ENCODE data around the gene APBB2. TPM values are rescaled to one million over a fixed set of nuclear protein-coding genes. Genes with fewer than 3 reads are reported as not detected.
A peak's percentile ranks its signal among the peaks of the same experiment; 100 is the strongest.

Gene APBB2
- total RNA-seq, 2 donors from 2014 or later = 28.2 to 30.7 TPM

DNA sequence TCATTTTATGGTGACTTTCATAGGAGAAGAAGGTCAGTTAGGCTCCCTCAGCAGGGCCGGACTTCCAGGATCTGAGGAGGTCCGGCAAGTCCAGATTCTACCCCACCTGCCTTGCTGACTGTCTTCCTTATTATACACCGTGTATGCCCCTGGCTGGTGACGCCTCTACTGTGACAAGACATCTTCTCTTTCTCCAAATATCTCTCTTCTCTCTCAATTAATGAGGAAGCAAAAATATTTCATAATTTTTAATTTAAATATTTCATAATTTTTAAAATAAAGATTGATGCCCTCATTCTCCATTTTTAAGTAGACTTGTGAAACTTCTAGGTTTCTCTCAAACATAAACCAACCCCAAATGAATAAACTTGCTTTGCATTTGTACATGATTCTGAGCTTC, 262.1 kb downstream of the APBB2 start:
- intact Hi-C loops (cut with DNase I, micrococcal nuclease) = no loop called here
- DNase-seq (no peak), ATAC-seq (no peak)

DNA sequence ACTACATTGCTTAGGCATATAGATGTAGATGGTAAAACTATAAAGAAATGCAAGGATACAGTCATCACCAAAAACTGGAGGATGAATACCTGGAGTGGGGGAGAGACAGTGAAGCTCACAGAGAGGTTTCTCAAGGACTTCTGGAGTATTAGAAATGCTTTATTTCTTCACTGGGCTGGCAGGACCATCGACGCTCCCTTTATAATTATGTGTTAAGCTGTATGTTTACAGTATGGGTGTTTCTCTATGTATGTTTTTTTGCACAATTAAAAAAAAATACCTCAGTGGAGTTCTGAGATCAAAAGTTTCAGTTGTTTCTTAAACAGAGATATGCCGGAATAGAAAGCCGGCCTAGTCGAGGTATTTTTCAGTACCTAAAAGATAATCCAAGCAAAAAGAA, 263.3 kb downstream of the APBB2 start:
- intact Hi-C loops (cut with DNase I, micrococcal nuclease) = no loop called here
- DNase-seq (no peak), ATAC-seq (no peak)

DNA sequence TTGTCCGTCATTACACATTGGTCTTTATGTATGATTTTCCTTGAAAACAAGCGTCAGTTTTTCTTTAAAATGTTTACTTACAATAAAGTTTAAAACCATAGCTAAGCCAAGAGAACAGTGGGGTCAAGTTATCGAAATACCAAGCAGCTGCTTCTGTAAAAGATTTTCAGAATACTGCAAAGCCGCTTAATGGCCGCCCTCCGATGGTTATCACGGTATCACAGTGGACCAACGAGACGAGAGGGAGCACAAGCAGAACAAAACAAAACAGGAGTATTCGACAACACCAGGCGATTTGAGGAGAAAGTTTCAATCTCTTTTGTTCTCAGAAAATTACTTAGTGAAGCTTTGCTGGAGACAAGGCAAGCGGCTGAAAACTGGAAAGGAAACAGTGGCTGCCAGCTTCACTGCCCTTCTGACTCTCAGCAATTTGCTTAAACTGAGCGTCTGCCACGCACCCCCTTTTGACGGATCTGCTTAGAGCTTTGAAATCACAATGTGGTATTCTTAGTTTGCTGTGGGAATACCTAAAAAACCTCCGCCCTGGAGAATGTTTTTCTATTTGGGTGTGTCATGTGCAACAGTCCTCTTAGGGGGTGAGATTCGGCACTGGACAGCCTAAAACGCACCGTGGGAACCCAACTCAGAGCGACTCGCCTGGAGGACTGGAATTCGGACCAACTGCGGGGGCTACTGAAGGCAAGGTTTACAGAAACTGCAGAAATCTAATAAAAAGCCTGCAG, 264.8 kb downstream of the APBB2 start:
- intact Hi-C loops (cut with DNase I, micrococcal nuclease) = no loop called here
- no peak for DNase-seq
- no peak for ATAC-seq

DNA sequence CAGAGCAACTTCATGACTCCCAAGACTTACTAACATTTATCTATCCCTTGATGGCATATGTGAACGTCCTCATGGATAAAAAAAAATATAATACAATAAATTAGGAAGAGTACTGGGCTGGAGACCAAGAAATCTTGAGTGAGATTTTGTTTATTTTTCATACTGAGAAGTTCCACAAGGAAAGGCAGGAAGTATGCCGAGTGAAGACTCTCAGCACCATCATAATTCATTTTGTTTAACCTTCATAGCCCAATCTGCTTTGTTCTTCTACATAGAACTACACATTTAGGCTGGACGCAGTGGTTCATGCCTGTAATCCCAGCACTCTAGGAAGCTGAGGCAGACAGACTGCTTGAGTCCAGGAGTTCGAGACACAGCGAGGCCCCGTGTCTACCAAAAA, 266.3 kb downstream of the APBB2 start:
- no peak for DNase-seq
- intact Hi-C loops (cut with DNase I, micrococcal nuclease) = no loop called here
- no peak for ATAC-seq

- intact Hi-C loops (cut with DNase I, micrococcal nuclease) = no loop called here
- DNase-seq (no peak), ATAC-seq (no peak)
Observed at GRCh38 chr4:40946652-40947051, 267.7 kb downstream of the APBB2 start.

DNA sequence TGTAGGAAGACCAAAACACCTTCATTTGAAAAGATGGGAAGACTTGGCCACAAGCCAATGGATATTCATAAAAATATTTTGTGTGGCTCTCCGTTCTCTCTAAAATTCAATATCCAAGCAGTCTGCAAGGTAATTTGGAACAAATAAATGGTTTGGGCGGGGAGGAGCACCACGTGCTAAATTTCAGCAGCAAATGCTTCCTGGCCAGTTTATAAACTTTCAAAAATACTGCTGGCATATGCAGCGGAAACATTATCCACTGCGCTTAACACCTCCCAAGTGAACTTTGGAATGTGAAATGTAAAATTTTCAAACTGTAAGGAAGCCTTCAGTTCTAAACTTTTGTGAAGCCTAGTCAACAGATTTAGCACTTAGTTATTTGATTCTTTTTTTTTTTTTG, 273.6 kb downstream of the APBB2 start:
- DNase-seq (no peak), ATAC-seq (peak; percentile 40)
- intact Hi-C loops (cut with DNase I, micrococcal nuclease) = no loop called here

DNA sequence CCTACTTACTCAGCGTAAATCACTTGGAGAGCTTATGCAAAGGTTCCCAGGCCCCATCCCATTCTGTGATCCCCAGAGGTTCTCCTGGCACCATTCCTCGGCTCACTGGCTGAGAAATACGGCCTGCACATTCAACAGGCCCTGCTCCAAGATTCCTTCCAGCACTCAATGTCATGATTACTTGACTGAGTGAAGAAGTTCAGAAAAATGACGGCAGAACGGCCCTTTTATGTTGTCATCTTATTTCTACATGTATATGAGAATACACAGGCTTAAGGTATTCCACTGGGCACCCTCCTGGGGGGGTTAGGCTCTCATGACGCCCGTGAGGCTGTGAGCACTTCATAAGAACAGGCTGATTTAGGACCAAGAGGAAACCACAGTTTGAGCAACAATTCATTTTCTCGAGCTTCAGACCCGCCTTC, 274.0 kb downstream of the APBB2 start:
- DNase-seq (peak in 1 of 2 donors; percentile 8), ATAC-seq (no peak)
- intact Hi-C loops (cut with DNase I, micrococcal nuclease) = no loop called here

- intact Hi-C loops (cut with DNase I, micrococcal nuclease) = no loop called here
- DNase-seq = no peak
- no peak for ATAC-seq
Observed at GRCh38 chr4:40939856-40940255, 274.5 kb downstream of the APBB2 start.

GRCh38 chr4:40938337-40938736, 276.0 kb downstream of the APBB2 start:
- intact Hi-C loops (cut with DNase I, micrococcal nuclease) = no loop called here

DNA sequence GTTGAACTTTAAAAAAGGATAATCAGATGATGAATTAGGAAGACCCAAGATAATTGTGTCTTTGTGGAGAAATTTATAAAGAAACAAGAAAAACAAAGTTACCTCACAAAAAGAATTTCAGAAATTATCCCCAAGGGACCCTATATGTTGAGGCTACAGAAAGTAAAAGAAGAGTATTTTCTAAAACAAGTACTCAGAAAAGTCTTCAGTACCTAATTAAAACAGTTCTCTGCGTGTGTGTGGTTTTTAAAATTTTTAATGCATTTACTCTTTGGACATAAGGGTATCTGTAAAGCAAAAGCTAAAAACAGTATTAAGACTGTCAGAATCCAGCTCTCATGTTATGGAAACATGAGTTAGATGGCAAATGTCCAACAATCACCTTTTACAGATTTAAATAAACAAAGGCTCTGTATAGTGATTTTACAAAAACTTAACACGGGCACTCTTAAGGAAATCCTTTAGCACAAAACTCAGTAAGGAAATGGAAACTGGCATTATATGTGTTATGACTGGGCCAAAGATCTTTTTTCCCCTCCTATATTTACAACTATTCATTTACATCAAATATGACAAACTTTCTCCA, 277.1 kb downstream of the APBB2 start:
- intact Hi-C loops (cut with DNase I, micrococcal nuclease) = no loop called here
- ATAC-seq (no peak), DNase-seq (no peak)

More at GRCh38 chr4:40938337-40938736, 276.0 kb downstream of the APBB2 start:
- ATAC-seq (no peak), DNase-seq (no peak)

GRCh38 chr4:40934676-40935075, 279.7 kb downstream of the APBB2 start:
- ATAC-seq (no peak), DNase-seq (no peak)
- intact Hi-C loops (cut with DNase I, micrococcal nuclease) = no loop called here

- ATAC-seq (no peak), DNase-seq (no peak)
- intact Hi-C loops (cut with DNase I, micrococcal nuclease) = no loop called here
Observed at GRCh38 chr4:40933272-40934053, 280.9 kb downstream of the APBB2 start.

- DNase-seq (no peak), ATAC-seq (peak; percentile 74)
- intact Hi-C loops (cut with DNase I, micrococcal nuclease) = no loop called here
Observed at GRCh38 chr4:40931841-40932240, 282.5 kb downstream of the APBB2 start.

DNA sequence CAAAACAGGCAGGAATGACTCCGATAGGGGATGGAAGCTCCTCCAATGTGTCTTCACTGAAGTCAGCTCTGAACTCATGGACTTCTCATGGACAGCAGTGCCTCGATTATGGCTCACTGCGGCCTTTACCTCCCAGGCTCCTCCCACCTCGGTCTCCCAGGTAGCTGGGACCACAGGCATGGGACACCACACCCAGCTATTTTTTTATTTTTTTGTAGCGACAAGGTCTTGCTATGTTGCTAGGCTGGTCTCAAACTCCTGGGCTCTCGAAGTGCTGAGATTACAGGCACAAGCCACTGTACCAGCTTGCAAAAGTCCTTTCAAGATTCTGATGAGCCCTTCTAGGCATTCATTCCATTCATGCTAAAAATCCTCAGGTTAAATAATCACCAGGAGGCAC, 283.1 kb downstream of the APBB2 start:
- DNase-seq = no peak
- no peak for ATAC-seq
- intact Hi-C loops (cut with DNase I, micrococcal nuclease) = no loop called here

- ATAC-seq (no peak), DNase-seq (no peak)
- intact Hi-C loops (cut with DNase I, micrococcal nuclease) = loop anchor here in 1 of 2 donors (2.0 to 10.0 kb wide), 2 partner anchors 48 to 288 kb away; partner anchors contain the start of gene APBB2
Observed at GRCh38 chr4:40927074-40927473, 287.3 kb downstream of the APBB2 start.

- intact Hi-C loops (cut with DNase I, micrococcal nuclease) = loop anchor here in 1 of 2 donors (10.0 kb wide), 1 partner anchor 50 kb away; no protein-coding TSS in a partner anchor
- DNase-seq (no peak), ATAC-seq (no peak)
Observed at GRCh38 chr4:40924793-40925117, 289.6 kb downstream of the APBB2 start.

DNA sequence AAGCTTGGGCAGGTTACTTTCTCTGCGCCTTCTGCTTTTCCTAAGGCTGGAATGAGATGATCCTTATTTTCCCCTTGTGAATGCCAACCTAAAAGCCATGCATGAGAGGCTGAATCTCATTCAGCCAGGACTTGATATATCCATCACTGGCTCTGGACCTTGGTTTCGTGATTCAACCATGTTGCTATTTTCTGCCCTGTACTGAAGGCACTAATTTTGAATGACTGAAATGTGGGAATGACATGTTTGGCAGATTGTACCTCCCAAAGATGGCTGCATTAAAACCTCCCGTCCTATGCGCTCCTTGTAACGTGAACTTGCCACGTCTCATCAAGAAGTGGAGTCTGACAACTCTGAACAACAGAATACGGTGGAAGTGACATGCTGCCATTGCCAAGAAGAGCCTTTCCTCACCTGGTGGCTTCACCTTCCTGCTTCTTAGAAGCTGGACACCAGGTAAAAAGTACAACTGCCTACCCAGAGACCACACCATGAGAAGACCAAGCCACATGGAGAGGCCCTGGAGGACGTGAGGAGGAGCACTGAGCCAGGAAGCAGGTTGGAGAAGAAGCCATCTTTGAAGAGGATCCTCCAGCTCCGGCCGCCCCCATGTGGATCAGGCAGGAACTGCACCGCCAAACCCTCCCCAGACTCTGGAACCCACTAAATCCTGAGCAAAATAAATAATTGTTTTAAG, 290.1 kb downstream of the APBB2 start:
- peak; percentile 71 for ATAC-seq
- intact Hi-C loops (cut with DNase I, micrococcal nuclease) = loop anchor here in 1 of 2 donors (10.0 kb wide), 1 partner anchor 51 kb away; no protein-coding TSS in a partner anchor
- DNase-seq = peak in 1 of 2 donors; percentile 70

GRCh38 chr4:40923316-40924095, 290.8 kb downstream of the APBB2 start:
- ATAC-seq (no peak), DNase-seq (no peak)
- intact Hi-C loops (cut with DNase I, micrococcal nuclease) = loop anchor here in 1 of 2 donors (10.0 kb wide), 1 partner anchor 51 kb away; no protein-coding TSS in a partner anchor

All from left colon (tissue), 2 donors.